ENCODE results near the gene VPS50. TPM values are rescaled to one million over a fixed set of nuclear protein-coding genes. Genes with fewer than 3 reads are reported as not detected.
A peak's percentile ranks its signal among the peaks of the same experiment; 100 is the strongest.

Gene VPS50
- total RNA-seq, 1 experiment from 2014 or later: 20.8 TPM

DNA sequence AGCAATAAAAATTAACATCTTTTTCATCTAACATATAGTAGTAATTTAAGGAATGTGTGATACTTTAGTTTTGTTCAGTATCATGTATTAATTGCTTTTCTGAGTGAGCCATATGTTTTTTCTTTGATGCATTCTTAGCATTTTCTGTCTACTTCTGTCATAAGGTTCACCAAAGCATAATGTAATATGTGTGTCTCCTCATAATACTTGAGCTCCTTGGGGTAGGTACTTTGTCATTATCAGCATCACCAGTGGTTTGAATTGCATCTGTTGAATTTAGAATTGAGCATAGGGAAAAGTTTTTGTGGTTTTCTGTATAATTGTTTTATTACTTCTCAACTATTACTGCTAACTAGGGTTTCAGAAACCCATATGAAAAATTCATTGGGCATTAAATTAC is 26.5 kb downstream of the VPS50 start:
- no peak overlapping the region for H3K27ac ChIP-seq
- H3K4me3 ChIP-seq: no peak overlapping the region
- no peak for DNase-seq (ENCODE audit: low read depth in 1 of 2, low spot score in 2 of 2)
- no peaks in the 10 kb centered on the region for H3K9me3 ChIP-seq (replicated peaks)
- no peaks in the 10 kb centered on the region for H3K4me1 ChIP-seq (replicated peaks)
- H3K27me3 ChIP-seq (replicated peaks): no peaks in the 10 kb centered on the region
- H3K36me3 ChIP-seq: no peaks in the 10 kb centered on the region

DNA sequence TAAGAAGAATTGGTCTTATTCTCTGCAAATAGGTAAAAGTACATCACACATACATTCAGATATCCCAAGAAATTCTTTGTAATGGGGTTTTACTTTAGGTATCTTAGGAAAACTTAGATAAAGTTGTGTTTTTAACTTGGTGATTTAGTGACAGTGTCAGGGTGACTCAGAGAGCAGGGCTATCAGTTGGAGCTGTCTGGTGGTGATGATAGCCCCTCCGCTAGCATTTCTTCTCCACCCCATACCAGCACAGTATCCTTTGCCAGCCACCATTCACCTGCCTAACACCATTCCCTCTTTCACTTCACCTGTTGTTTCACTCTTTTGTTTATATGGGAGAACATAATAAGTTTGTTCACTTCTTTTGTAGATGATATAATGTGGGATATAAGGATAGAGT is 30.4 kb downstream of the VPS50 start:
- Histone ChIP-seq H3K36me3 (no peaks in the 10 kb centered on the region), H3K9me3 (replicated peaks) (no peaks in the 10 kb centered on the region), H3K27ac (no peak overlapping the region), H3K4me3 (no peak overlapping the region), H3K27me3 (replicated peaks) (no peaks in the 10 kb centered on the region), H3K4me1 (replicated peaks) (no peaks in the 10 kb centered on the region)
- no peak for DNase-seq (ENCODE audit: low read depth in 1 of 2, low spot score in 2 of 2)

DNA sequence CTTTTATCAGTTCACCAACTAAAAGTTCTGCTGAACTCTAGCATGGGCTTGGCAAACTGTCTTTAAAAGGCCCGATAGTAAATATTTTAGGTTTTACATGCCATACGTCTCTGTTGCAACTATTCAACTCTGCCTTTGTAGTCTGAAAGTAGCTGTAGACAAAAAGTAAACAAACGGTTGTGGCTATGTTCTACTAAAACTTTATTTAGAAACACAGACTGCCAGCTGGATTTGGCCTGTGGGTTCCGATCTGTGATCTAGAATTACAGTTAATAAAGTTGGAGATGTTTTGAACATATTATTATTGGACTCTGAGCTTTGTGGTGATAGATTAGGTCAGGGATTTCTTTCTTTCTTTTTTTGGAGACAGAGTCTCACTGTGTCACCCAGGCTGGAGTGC is 33.1 kb downstream of the VPS50 start:
- Histone ChIP-seq H3K4me1 (replicated peaks) (no peaks in the 10 kb centered on the region), H3K9me3 (replicated peaks) (no peaks in the 10 kb centered on the region)
- no peak for DNase-seq (ENCODE audit: low read depth in 1 of 2, low spot score in 2 of 2)

DNA sequence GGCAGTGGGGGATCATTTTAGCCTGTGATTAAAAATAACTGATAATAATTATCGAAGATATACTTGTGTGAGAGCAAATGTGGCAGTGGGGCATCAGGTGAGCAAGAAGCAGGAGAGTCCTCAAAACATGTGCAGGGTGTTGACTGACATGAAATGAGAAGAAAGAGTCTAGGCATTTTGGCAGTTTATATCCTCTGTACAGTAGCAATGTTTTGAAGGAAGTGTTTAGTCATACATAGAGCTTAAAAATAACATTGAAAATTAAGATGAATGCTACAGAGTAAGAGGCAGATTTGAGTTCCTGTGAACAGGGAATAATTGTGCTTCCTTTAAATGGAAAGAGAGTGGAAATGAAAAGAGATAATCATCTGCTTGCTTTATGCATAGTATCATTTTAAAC is 47.4 kb downstream of the VPS50 start:
- Histone ChIP-seq H3K27me3 (replicated peaks) (no peaks in the 10 kb centered on the region), H3K27ac (no peak overlapping the region), H3K4me1 (replicated peaks) (no peaks in the 10 kb centered on the region), H3K4me3 (no peak overlapping the region), H3K36me3 (no peaks in the 10 kb centered on the region), H3K9me3 (replicated peaks) (no peaks in the 10 kb centered on the region)
- DNase-seq (ENCODE audit: low read depth in 1 of 2, low spot score in 2 of 2): no peak

More for the DNA sequence above, 33.1 kb downstream of the VPS50 start:
- Histone ChIP-seq H3K36me3 (no peaks in the 10 kb centered on the region), H3K27ac (no peak overlapping the region), H3K4me3 (no peak overlapping the region), H3K27me3 (replicated peaks) (no peaks in the 10 kb centered on the region)

DNA sequence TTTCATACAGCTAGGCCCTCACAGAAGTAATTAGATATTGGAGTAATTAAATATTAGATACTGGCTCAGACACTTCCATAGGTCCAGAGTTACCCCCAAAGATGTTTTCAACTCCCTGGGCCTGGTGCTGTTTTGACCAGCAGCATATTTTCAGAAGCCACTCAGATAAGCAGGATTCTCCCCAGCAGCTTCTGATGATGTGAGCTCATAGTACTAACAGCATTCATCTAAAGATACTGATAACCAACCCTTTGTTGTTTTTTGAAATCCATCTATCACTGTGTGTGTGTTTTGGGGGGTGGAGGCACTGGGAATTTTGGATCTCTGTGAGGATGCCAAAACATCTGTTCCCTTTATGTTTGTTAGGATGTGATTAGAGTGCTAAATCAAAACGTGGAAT is 52.7 kb downstream of the VPS50 start:
- no peak for DNase-seq (ENCODE audit: low read depth in 1 of 2, low spot score in 2 of 2)
- H3K4me3 ChIP-seq: no peak overlapping the region
- H3K36me3 ChIP-seq: no peaks in the 10 kb centered on the region

DNA sequence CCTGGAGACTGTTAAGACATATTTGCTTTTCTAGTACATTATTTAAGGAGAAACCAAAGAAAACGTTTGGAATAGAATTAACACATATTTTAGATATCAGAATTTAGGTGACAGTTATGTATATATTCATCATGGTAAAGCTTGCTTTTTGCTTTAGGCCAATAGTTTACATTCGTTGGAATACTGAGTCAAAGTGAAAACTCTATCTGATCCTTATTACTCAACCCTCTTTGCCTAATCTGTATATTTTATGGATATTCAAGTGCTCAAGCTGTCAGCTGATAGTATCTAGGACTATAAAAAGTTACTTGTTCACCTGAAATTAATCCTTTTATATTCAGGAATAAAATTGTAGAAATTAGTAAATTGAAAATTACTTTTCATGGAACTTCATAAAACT is 61.1 kb downstream of the VPS50 start:
- DNase-seq (ENCODE audit: low read depth in 1 of 2, low spot score in 2 of 2): no peak
- Histone ChIP-seq H3K27me3 (replicated peaks) (no peaks in the 10 kb centered on the region), H3K4me1 (replicated peaks) (no peaks in the 10 kb centered on the region), H3K36me3 (no peaks in the 10 kb centered on the region; the same call in 1 of the 2 replicates), H3K9me3 (replicated peaks) (no peaks in the 10 kb centered on the region), H3K27ac (no peak overlapping the region), H3K4me3 (no peak overlapping the region)

More for the DNA sequence above, 52.7 kb downstream of the VPS50 start:
- no peaks in the 10 kb centered on the region for H3K27me3 ChIP-seq (replicated peaks)
- H3K9me3 ChIP-seq (replicated peaks): no peaks in the 10 kb centered on the region
- H3K27ac ChIP-seq: no peak overlapping the region
- no peaks in the 10 kb centered on the region for H3K4me1 ChIP-seq (replicated peaks)

DNA sequence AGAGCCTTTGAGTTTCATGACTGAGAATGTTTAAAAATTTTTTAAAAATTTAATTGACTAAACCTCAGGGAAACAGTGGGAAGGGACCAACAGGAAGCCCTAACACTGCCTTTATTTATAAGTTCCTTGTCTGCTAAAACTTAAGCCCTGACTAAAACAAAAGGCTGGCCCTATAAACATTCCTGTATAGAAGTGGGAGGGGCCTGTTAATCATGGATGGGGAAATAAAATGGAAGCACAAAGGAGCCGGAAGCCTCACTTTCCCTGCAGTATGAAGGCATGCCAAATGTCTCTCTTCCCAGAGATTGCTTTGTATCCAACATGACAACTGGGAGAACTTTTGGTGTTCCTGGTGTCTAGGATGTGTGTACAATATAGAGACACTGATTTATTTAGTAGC is 66.0 kb downstream of the VPS50 start:
- H3K36me3 ChIP-seq: no peaks in the 10 kb centered on the region; the same call in 1 of the 2 replicates
- H3K4me3 ChIP-seq: no peak overlapping the region
- no peaks in the 10 kb centered on the region for H3K27me3 ChIP-seq (replicated peaks)
- no peak overlapping the region for H3K27ac ChIP-seq
- no peaks in the 10 kb centered on the region for H3K9me3 ChIP-seq (replicated peaks)
- H3K4me1 ChIP-seq (replicated peaks): no peaks in the 10 kb centered on the region
- DNase-seq (ENCODE audit: low read depth in 1 of 2, low spot score in 2 of 2): no peak

DNA sequence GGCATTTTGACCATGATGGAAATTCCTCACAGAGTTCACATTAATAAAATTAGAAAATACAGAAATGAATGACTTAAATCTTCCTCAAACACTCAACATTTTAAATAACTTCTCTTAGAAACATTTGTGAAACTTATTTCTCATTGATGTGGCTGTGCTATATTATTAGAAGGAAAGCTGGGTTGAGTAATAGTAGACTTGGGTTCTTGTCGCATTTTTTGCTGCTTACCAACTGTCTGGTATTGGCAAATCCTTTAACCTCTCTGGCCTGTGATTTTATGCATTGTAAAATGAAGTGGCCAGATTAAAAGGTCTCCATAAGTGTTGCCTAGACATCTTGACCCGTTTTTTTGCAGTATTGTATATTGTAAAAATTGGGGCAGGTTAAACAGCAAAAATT is 66.5 kb downstream of the VPS50 start:
- no peaks in the 10 kb centered on the region for H3K4me1 ChIP-seq (replicated peaks)
- H3K27ac ChIP-seq: no peak overlapping the region

DNA sequence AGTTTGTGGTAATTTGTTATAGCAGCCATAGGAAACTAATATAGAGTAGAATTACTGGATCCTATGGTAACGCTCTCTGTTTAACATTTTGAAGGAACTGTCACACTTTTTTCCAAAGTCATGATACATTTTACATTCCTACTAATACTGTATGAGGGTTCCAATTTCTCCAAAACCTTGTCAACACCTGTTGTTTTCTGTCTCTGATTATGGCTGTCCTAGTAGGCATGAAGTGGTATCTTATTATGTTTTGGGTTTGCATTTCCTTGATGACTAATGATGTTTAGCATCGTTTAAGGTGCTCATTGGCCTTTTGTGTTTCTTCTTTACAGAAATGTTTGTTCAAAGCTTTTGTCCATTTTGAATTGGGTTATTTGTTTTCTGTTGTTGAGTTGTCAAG is 69.6 kb downstream of the VPS50 start:
- no peaks in the 10 kb centered on the region for H3K27me3 ChIP-seq (replicated peaks)
- no peaks in the 10 kb centered on the region for H3K4me1 ChIP-seq (replicated peaks)
- no peaks in the 10 kb centered on the region; the same call in 1 of the 2 replicates for H3K36me3 ChIP-seq
- no peak overlapping the region for H3K27ac ChIP-seq
- no peak for DNase-seq (ENCODE audit: low read depth in 1 of 2, low spot score in 2 of 2)
- no peak overlapping the region for H3K4me3 ChIP-seq
- no peaks in the 10 kb centered on the region for H3K9me3 ChIP-seq (replicated peaks)

More for the DNA sequence above, 66.5 kb downstream of the VPS50 start:
- Histone ChIP-seq H3K27me3 (replicated peaks) (no peaks in the 10 kb centered on the region), H3K9me3 (replicated peaks) (no peaks in the 10 kb centered on the region), H3K36me3 (no peaks in the 10 kb centered on the region; the same call in 1 of the 2 replicates), H3K4me3 (no peak overlapping the region)
- no peak for DNase-seq (ENCODE audit: low read depth in 1 of 2, low spot score in 2 of 2)

DNA sequence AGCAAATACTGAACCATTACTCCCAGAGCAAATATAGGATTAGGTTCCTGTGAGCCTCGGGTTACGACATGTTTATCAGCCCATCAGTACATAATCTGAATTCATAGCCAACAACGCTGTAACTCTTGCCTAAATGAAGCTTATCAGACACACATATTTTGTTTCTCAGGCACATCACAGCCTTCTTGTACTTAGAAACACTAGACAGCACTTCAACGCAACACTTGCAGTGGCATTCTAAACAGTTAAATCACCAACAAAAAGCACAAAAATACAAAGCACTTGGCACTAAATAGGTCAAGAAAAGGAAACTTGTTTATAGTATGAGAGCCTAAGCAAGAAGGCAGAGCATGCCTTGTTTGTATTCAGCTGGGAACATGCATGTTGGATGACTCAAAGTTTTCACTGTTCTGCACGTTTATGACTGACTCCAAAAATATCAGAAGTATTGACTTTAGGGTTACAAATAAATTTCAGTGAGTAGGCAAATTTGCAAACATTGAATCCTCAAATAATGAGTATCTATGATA is 75.0 kb downstream of the VPS50 start:
- peak in 1 of 2 experiments; percentile 35 for DNase-seq (ENCODE audit: low read depth in 1 of 2, low spot score in 2 of 2)
- no peaks in the 10 kb centered on the region for H3K36me3 ChIP-seq
- no peaks in the 10 kb centered on the region for H3K9me3 ChIP-seq (replicated peaks)
- H3K4me1 ChIP-seq (replicated peaks): peaks cover 10% of the 10 kb centered on the region
- no peak overlapping the region for H3K4me3 ChIP-seq
- H3K27ac ChIP-seq: 0 out of 2 replicates have a peak overlapping the region, but pooled peaks have one; percentile 19
- no peaks in the 10 kb centered on the region for H3K27me3 ChIP-seq (replicated peaks)

DNA sequence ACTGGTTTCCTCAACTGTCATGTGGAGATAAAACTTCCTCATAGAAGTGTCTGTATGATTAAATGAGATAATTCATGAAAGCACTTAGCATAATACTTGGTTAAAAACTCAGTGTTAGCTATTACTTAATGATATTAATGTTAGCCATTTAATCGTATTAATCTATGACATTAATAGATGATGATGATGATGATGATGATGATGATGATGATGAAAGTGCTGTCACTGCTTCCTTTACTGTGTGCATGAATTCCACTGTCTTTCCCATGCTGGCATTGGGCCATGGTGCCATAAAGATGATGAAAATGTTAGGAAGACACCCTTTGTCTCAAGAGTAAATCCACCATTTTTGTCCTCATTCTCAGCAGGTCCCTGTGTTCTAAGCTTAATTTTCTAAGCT is 75.8 kb downstream of the VPS50 start:
- peaks cover 10% of the 10 kb centered on the region for H3K4me1 ChIP-seq (replicated peaks)
- H3K9me3 ChIP-seq (replicated peaks): no peaks in the 10 kb centered on the region
- no peak overlapping the region for H3K4me3 ChIP-seq
- H3K27ac ChIP-seq: no peak overlapping the region
- no peaks in the 10 kb centered on the region for H3K36me3 ChIP-seq
- H3K27me3 ChIP-seq (replicated peaks): no peaks in the 10 kb centered on the region
- DNase-seq (ENCODE audit: low read depth in 1 of 2, low spot score in 2 of 2): no peak

DNA sequence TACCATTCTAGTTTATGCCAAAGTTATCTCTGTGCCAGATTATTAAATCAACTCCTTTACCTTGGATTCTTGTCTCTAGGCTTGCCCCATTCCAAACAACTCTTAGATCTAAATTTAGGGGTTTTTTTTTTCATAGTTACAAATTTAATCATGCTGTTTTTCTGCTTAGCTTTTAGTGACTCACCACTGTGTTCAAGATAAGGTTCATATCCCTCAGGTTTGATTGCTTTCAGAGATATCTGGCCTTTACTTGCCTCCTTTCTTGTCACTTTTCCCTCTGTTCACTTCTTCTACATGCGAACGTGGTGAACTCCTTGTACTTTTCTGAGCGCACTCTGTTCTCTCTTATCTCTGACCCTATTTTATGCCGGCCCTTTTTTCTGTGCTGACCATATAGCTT is 78.2 kb downstream of the VPS50 start:
- DNase-seq (ENCODE audit: low read depth in 1 of 2, low spot score in 2 of 2): no peak
- no peaks in the 10 kb centered on the region for H3K9me3 ChIP-seq (replicated peaks)
- no peak overlapping the region for H3K27ac ChIP-seq
- no peaks in the 10 kb centered on the region for H3K27me3 ChIP-seq (replicated peaks)
- H3K4me1 ChIP-seq (replicated peaks): peaks cover 12% of the 10 kb centered on the region
- H3K4me3 ChIP-seq: no peak overlapping the region
- no peaks in the 10 kb centered on the region for H3K36me3 ChIP-seq

DNA sequence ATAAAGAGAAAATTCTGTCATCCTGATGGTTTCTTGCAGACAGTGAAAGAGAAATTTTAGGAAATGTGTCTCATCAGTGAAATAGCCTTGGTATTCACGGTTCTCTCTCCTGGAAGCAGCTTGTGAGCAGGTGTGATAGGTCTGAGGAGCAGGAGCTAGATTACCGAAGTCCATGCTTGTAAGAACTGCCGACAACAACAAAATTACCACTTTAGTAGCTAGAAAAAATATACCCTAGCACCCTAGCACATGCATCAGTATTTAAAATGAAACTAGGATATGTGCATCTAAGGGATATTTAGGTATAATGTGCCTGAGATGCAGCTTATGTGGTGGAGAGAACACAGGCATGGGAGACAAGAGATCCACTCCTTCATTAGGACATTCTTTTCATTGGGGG is 82.3 kb downstream of the VPS50 start:
- DNase-seq (ENCODE audit: low read depth in 1 of 2, low spot score in 2 of 2): no peak
- Histone ChIP-seq H3K4me1 (replicated peaks) (peaks cover 17% of the 10 kb centered on the region), H3K4me3 (no peak overlapping the region), H3K27ac (no peak overlapping the region), H3K27me3 (replicated peaks) (no peaks in the 10 kb centered on the region), H3K36me3 (peaks cover 5% of the 10 kb centered on the region; the same call in 1 of the 2 replicates), H3K9me3 (replicated peaks) (no peaks in the 10 kb centered on the region)

DNA sequence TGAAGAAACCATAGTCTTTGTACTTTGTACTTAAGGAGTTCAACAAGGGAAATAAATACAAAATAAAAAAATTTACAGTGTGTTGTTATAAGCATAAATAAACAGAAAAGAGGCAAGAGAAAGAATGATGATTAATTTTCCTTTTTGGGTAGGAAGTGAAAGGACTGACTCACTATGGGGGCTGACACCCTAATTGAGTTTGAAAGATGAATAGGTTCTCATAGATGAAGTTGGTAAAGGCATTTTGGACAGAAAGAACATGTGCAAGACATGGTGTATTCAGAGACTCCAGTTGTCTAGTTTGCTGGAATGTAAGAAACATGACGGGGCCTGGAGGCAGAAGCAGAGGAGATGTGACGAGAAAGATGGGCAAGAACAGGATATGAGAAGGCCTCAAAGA is 83.7 kb downstream of the VPS50 start:
- H3K27me3 ChIP-seq (replicated peaks): no peaks in the 10 kb centered on the region
- no peak overlapping the region for H3K4me3 ChIP-seq
- peak in 1 of 2 experiments; percentile 56 for DNase-seq (ENCODE audit: low read depth in 1 of 2, low spot score in 2 of 2)
- peaks cover 5% of the 10 kb centered on the region; the same call in 1 of the 2 replicates for H3K36me3 ChIP-seq
- 0 out of 2 replicates have a peak overlapping the region, but pooled peaks have one; percentile 27 for H3K27ac ChIP-seq
- H3K4me1 ChIP-seq (replicated peaks): peaks cover 17% of the 10 kb centered on the region
- no peaks in the 10 kb centered on the region for H3K9me3 ChIP-seq (replicated peaks)

DNA sequence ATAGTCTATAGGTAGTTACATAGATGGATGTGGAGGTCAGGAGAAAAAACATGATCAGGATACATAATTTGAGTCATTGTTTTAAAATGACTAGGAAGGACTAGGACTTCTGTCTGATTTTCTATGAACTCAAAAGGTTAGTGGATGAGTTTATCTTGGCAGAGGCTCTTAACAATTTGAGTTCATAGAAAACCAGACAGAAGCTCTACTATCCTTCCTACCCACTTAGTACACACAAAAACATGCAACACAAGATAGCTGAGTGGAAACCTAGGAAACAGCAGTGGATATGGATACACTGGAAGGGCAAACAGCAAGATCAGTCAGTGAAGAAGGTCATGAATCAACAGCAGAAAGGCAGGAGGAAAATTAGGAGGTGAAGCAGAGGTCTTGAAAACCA is 84.6 kb downstream of the VPS50 start:
- no peak for DNase-seq (ENCODE audit: low read depth in 1 of 2, low spot score in 2 of 2)
- no peaks in the 10 kb centered on the region for H3K27me3 ChIP-seq (replicated peaks)
- peaks cover 17% of the 10 kb centered on the region for H3K4me1 ChIP-seq (replicated peaks)
- no peak overlapping the region for H3K27ac ChIP-seq
- no peaks in the 10 kb centered on the region for H3K9me3 ChIP-seq (replicated peaks)
- H3K4me3 ChIP-seq: no peak overlapping the region
- peaks cover 5% of the 10 kb centered on the region; the same call in 1 of the 2 replicates for H3K36me3 ChIP-seq

All from SJSA1 (cell line).